Heart left ventricle (tissue), 16 donors: ENCODE data around the gene OLFML2A. TPM values are rescaled to one million over a fixed set of nuclear protein-coding genes. Genes with fewer than 3 reads are reported as not detected.

Experiments used
- ATAC-seq, 4 donors: fragments of 200-7000 bp; cut with Tn5 transposase; one replicate each; pipeline ENCODE4 v1.9.1; 2020 to 2022; ENCODE audit warnings: moderate library complexity in 4 of 4, mild to moderate bottlenecking in 3 of 4, moderate number of reproducible peaks in 1 of 4
- DNase-seq, 5 donors: peaks; one replicate each; pipeline ENCODE4 v3.0.0-alpha.2; 2020
- H3K27ac ChIP-seq, 12 donors: fragments of 200-600 bp; sonication (generic) in 4 of 12; one replicate each; pipeline versions ENCODE4 v1.5.0 to v1.8.0; 2016 to 2022; ENCODE audit warnings: mild to moderate bottlenecking in 2 of 12
- H3K27me3 ChIP-seq, 9 donors: fragments of 200-600 bp; sonication (generic) in 2 of 9; one replicate each; pipeline versions ENCODE4 v1.5.1 to v1.8.0; 2016 to 2022; ENCODE audit warnings: mild to moderate bottlenecking in 3 of 9
- H3K36me3 ChIP-seq, 9 donors: fragments of 200-600 bp; sonication (generic) in 2 of 9; one replicate each; pipeline versions ENCODE4 v1.5.0 to v1.8.0; 2018 to 2022; ENCODE audit warnings: mild to moderate bottlenecking in 2 of 9
- H3K4me1 ChIP-seq, 12 donors: fragments of 200-600 bp; sonication (generic) in 4 of 12; one replicate each; pipeline versions ENCODE4 v1.5.0 to v1.8.0; 2016 to 2022; ENCODE audit warnings: mild to moderate bottlenecking in 3 of 12
- H3K4me3 ChIP-seq, 12 donors: fragments of 200-600 bp; sonication (generic) in 4 of 12; one replicate each; pipeline versions ENCODE4 v1.5.0 to v1.8.0; 2017 to 2022; ENCODE audit warnings: mild to moderate bottlenecking in 9 of 12, moderate library complexity in 4 of 12
- H3K9me3 ChIP-seq, 12 donors: fragments of 200-600 bp; sonication (generic) in 4 of 12; one replicate each; pipeline versions ENCODE4 v1.5.0 to v1.8.0; 2016 to 2022; ENCODE audit warnings: mild to moderate bottlenecking in 1 of 12
- POLR2A ChIP-seq, 2 donors: fragments of 450-650 bp; IDR thresholded peaks; one replicate each; pipeline ENCODE4 v1.6.1; 2017; ENCODE audit warnings: antibody characterized with exemption in 2 of 2, mild to moderate bottlenecking in 2 of 2, moderate library complexity in 2 of 2
- WGBS, 4 donors: extraction: QIAGEN DNeasy Blood & Tissue Kit in 2 of 4; methylation state at CpG; one replicate each; pipeline versions ENCODE4 v1.1.5 to v1.1.7; 2013 to 2018; 5-methylcytosine and 5-hydroxymethylcytosine counted together
- intact Hi-C, 10 donors: fragments of 100-400 bp; cut with DNase I; formaldehyde crosslinking; loops; one replicate each; pipeline versions ENCODE4 v1.11.1 to v1.14.2; 2022
- polyA plus RNA-seq, 2 donors: library from polyadenylated mRNA; stranded (reverse); fragments of 200-250 nt; gene quantifications; one replicate each; pipeline ENCODE4 v1.2.3, GENCODE V29; 2013
- total RNA-seq, 9 donors: library from RNA; depleted of rRNA in 2 of 9; stranded (reverse); fragments of >200 nt in 2 of 9; fragmentation: NEBNext Ultra II Directional in 3 of 9; extraction: Animal tissue kit (Norgen Biotek cat#: 25700) in 3 of 9; gene quantifications; one replicate each; pipeline versions ENCODE4 v1.1.0 to v1.2.4, GENCODE V29; 2016 to 2023
- TF ChIP-seq, protein P1 (sequence below), 12 donors: fragments of 200-600 bp; sonication (generic) in 4 of 12; IDR thresholded peaks; one replicate each; pipeline versions ENCODE4 v1.5.0 to v1.8.0; 2018 to 2022; ENCODE audit warnings: antibody characterized with exemption in 12 of 12, mild to moderate bottlenecking in 5 of 12
- donor health status: ischemic (EF 13 %, LVEDD 7.1; RV severe dilation, severe dysfunction).
- donor health status: healthy with polysubstance abuse.
- donor health status: DM: no; HTN: yes; CAD: no.
- donor health status: DM: no; HTN: no; CAD: no.
- donor health status: ischemic (EF 25% LVEDD 6.9; RV normal size, moderate dysfunction).
- donor health status: ischemic (EF 25% LVEDD 5.7; RV mildly dilated, moderate dysfunction).
- donor health status: healthy.
- donor health status: DM: yes; HTN: yes; CAD: no.
- donor health status: ischemic (EF 35%, LVEDD 5.7; RV mildly dilated, moderate dysfunction).
- donor health status: nonischemic (EF 11% LVEDD 7.7; RV severe dilation, severe dysfunction).
- donor health status: DM: yes; HTN: yes; CAD: no.
- donor health status: PGD.
- donor health status: ischemic (EF 29% LVEDD 5.4; RV normal size, mild dysfunction).
- donor health status: nonischemic (EF 23%, LVEDD 6.1; RV moderate dilation, normal function).

The OLFML2A gene
- total and polyA plus RNA-seq, 11 donors = 8.5 to 71.1 (median 34.1) TPM

DNA sequence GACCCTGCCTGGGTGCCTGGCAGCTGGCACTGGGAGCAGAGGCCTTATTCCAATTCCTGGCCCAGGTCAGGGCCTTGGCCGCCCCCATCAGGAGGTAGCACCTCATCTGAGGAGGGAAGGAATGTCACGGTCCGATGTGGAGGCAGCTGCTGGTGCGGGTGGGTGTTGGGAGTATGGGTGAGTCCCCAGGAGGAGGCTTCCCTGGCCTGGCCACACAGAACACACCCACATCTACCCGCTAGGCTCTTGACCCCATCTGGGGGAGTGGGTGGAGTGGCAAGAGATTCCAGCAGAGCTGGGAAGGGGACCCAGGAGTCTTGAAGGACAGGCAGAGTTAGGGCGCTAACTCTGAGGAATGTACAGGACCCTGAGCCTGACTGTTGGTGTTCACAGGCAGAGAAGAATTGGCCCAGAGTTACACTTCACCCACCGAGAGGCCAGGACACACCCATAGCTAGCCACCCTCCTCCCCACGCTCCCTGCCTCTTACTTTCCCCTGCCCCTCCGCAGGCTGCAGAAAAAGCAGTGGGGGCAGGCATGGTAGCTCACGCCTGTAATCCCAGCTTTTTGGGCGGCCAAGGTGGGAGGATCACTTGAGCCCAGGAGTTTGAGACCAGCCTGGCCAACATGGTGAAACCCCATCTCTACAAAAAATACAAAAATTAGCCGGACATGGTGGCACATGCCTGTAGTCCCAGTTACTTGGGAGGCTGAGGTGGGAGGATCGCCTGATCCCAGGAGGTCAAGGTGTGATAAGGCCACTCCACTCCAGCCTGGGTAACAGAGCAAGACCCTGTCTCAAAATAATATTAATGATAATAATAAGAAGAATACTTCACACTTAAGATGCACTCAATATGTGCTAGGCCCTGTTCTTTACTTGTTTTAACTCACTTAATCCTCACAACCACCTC lies 6.0 kb downstream of the OLFML2A start:
- whole genome bisulfite sequencing, 4 donors = 78 to 84% (median 81%) methylated on average over 13 of the region's 13 CpGs
- Histone ChIP-seq H3K27me3 (no peaks in the 10 kb centered on the region), H3K27ac (peak overlapping the region in 5 of 12 donors; percentile 13 to 86 (median 18)), H3K4me1 (peaks cover 6 to 57% (median 30%) of the 10 kb centered on the region in 12 donors), H3K36me3 (peaks cover 0 to 12% (median 0%) of the 10 kb centered on the region in 9 donors), H3K4me3 (no peak overlapping the region), H3K9me3 (no peaks in the 10 kb centered on the region)
- ATAC-seq = peak in 1 of 4 donors; percentile 7
- DNase-seq = peak in 1 of 5 donors; percentile 12
- intact Hi-C loops = loop anchor here in 1 of 10 donors (5.0 kb wide), 1 partner anchor 59 kb away; no protein-coding TSS in a partner anchor
- TF ChIP-seq POLR2A (IDR thresholded peaks at IDR 0.05) = no peak
- TF ChIP-seq, protein P1, sequence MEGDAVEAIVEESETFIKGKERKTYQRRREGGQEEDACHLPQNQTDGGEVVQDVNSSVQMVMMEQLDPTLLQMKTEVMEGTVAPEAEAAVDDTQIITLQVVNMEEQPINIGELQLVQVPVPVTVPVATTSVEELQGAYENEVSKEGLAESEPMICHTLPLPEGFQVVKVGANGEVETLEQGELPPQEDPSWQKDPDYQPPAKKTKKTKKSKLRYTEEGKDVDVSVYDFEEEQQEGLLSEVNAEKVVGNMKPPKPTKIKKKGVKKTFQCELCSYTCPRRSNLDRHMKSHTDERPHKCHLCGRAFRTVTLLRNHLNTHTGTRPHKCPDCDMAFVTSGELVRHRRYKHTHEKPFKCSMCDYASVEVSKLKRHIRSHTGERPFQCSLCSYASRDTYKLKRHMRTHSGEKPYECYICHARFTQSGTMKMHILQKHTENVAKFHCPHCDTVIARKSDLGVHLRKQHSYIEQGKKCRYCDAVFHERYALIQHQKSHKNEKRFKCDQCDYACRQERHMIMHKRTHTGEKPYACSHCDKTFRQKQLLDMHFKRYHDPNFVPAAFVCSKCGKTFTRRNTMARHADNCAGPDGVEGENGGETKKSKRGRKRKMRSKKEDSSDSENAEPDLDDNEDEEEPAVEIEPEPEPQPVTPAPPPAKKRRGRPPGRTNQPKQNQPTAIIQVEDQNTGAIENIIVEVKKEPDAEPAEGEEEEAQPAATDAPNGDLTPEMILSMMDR (IDR thresholded peaks at IDR 0.05) = no peak

DNA sequence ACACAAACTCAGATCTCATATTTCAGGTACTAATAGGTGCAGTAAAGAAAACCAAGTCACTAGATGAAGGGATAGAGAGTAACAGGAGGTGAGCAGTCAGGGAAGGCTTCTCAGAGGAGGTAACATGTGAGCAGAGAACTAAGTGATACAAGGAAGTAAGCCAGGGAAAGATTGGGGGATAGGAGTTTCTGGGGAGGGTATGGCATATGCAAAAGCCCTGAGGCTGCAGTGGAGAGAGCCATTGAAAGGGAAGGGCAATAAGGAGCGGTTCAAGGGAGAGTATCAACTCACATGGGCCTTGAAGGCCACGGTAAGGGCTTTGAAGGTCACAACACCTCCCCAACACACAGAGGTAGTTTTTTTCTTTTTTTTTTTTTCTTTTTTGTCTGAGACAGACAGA lies 6.9 kb downstream of the OLFML2A start:
- intact Hi-C loops = loop anchor here in 1 of 10 donors (5.0 kb wide), 1 partner anchor 58 kb away; no protein-coding TSS in a partner anchor

DNA sequence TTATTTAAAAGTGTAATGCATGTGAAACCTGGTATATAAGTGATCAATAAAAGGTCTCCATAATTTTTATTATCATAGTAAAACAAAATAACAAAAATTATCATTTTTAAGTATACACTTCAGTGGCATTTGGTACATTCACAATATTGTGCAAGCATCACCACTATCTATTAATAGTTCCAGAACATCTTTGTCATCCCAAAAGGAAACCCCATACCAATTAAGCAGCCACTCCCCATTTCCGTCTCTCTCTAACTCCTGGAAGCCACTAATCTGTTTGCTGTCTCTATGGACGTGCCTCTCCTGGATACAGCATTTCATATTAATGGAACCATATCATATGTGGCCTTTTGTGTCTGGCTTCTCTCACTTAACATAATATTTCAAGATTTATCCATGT lies 7.6 kb downstream of the OLFML2A start:
- peak in 1 of 5 donors; percentile 16 for DNase-seq
- Histone ChIP-seq H3K27me3 (no peaks in the 10 kb centered on the region), H3K27ac (peak overlapping the region in 8 of 12 donors; percentile 14 to 53 (median 30)), H3K4me1 (peaks cover 2 to 44% (median 22%) of the 10 kb centered on the region in 12 donors), H3K4me3 (no peak overlapping the region), H3K36me3 (peaks cover 0 to 19% (median 0%) of the 10 kb centered on the region in 9 donors), H3K9me3 (no peaks in the 10 kb centered on the region)
- intact Hi-C loops = loop anchor here in 1 of 10 donors (5.0 kb wide), 1 partner anchor 58 kb away; no protein-coding TSS in a partner anchor
- TF ChIP-seq POLR2A (IDR thresholded peaks at IDR 0.05) = no peak
- TF ChIP-seq, protein P1 (IDR thresholded peaks at IDR 0.05) = no peak
- WGBS, 4 donors = 14 to 26% (median 21%) methylated on average over 2 of the region's 2 CpGs
- peak; percentile 23 to 54 (median 49) for ATAC-seq

More for the DNA sequence above, 6.9 kb downstream of the OLFML2A start:
- peaks cover 0 to 17% (median 0%) of the 10 kb centered on the region in 9 donors for H3K36me3 ChIP-seq
- peaks cover 6 to 51% (median 27%) of the 10 kb centered on the region in 12 donors for H3K4me1 ChIP-seq
- no peak overlapping the region for H3K4me3 ChIP-seq
- DNase-seq (peak in 1 of 5 donors; percentile 7), ATAC-seq (no peak)
- no peaks in the 10 kb centered on the region for H3K9me3 ChIP-seq
- H3K27ac ChIP-seq = peak overlapping the region in 8 of 12 donors; percentile 14 to 53 (median 30)
- TF ChIP-seq POLR2A (IDR thresholded peaks at IDR 0.05) = no peak
- TF ChIP-seq, protein P1 (IDR thresholded peaks at IDR 0.05) = no peak
- no peaks in the 10 kb centered on the region for H3K27me3 ChIP-seq
- 83 to 88% (median 85%) methylated on average over 2 of the region's 2 CpGs for WGBS, 4 donors
